ENCODE data around the gene SMAP2.

DNA sequence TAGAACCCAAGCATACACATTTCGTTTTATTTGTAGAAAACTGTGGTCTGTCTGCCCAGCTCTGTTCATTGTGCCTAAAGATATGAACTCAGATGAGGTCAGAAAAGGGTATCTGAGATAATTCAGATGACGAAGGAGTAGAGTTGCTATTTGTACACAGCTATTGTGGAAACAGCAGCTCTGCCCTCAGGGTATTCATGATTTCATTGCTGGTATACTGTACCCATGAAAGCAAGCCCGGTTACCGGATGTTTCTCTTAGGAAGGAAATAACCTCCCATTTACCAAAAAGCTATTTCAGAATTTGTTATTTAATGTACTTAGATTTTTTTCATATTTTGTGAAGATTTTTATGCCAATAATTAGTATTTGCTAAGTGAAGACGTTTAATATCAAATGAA, 37.8 kb downstream of the SMAP2 start:
- no peak for TF ChIP-seq CTCF (IDR thresholded peaks at IDR 0.05)
- TF ChIP-seq POLR2A (IDR thresholded peaks at IDR 0.05): no peak

Data from heart left ventricle (tissue), 13 donors.